Measurements from ENCODE around the gene GPR137C.

GPR137C gene, protein sequence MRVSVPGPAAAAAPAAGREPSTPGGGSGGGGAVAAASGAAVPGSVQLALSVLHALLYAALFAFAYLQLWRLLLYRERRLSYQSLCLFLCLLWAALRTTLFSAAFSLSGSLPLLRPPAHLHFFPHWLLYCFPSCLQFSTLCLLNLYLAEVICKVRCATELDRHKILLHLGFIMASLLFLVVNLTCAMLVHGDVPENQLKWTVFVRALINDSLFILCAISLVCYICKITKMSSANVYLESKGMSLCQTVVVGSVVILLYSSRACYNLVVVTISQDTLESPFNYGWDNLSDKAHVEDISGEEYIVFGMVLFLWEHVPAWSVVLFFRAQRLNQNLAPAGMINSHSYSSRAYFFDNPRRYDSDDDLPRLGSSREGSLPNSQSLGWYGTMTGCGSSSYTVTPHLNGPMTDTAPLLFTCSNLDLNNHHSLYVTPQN

GRCh38 chr14:52552063-52552988 lies at the start of gene GPR137C, which contains the start of gene TXNDC16:
TSS of gene GPR137C (plus strand) at chr14:52552836. CDS start at chr14:52553148, 312 bp downstream.
TSS of gene TXNDC16 (minus strand) at chr14:52552505. CDS start at chr14:52543557, 8,948 bp downstream.
- DNase-seq (ENCODE audit: low spot score), result peak; percentile 82

GRCh38 chr14:52513249-52513648 lies 39.4 kb upstream of the GPR137C start:
- no peak for DNase-seq (ENCODE audit: low spot score)

DNA sequence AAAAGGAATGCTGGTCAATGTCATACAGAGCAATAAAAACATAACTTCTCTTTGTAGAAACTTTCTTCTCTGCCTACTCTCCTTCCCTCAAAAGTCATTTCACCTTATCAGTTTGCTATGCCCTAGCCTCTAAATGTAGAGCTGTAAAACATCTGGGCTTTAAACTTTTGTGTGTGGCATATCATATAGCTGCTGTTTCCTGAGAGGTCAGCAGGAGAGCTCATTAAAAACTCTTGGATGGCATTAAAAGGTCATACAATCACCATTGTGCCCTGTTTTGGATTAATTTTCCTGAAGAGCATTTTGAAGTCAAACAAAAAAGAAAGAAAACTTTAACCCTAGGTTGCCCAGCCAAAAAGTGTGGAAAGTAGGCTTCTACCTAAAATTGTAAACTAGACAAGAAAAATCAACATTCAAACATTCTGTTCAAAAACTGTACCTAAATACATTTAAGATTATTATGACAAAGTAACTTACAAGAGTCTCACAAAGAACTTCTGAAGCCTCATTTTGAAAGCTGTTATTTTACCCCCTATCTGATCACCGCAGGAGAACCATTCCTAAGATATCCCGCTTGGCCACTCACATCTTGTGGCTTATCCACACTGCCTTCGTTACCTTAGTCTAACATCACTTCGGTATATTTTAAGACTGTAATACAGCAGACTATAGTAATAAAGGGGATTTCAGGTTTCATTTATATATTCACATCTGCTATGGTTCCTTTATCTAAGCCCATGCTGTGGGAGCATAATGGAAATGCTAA lies 38.4 kb upstream of the GPR137C start:
- DNase-seq (ENCODE audit: low spot score), result no peak

GRCh38 chr14:52522033-52522432 lies 30.6 kb upstream of the GPR137C start:
- no peak for DNase-seq (ENCODE audit: low spot score)

- DNase-seq (ENCODE audit: low spot score), result no peak
Measured at GRCh38 chr14:52522581-52523345, 29.9 kb upstream of the GPR137C start.

DNA sequence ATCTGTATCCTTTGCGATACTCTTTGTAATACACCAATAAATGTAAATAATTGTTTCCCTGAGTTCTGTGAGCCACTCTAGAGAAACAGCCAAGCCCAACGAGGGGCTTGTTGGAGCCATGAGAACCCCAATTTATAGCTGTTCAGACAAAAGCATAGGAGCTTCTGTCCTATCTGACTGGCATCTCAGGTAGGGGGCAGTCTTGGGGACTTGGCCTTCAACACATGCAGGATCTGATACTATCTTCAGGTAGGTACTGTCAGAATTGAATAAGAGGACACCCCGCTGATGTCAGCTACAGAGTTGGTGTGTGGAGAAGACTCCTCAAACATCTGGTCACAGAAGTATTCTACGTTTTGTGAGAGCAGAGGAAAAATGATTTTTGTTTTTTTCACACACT lies 25.6 kb upstream of the GPR137C start:
- no peak for DNase-seq (ENCODE audit: low spot score)

- DNase-seq (ENCODE audit: low spot score), result no peak
Measured at GRCh38 chr14:52531481-52531880, 21.2 kb upstream of the GPR137C start.

- DNase-seq (ENCODE audit: low spot score), result no peak
Measured at GRCh38 chr14:52536269-52536668, 16.4 kb upstream of the GPR137C start.

GRCh38 chr14:52538623-52539022 lies 14.0 kb upstream of the GPR137C start:
- DNase-seq (ENCODE audit: low spot score), result no peak

GRCh38 chr14:52545584-52546317 lies 6.9 kb upstream of the GPR137C start:
- no peak for DNase-seq (ENCODE audit: low spot score)

- no peak for DNase-seq (ENCODE audit: low spot score)
Measured at GRCh38 chr14:52546318-52546670, 6.3 kb upstream of the GPR137C start.

DNA sequence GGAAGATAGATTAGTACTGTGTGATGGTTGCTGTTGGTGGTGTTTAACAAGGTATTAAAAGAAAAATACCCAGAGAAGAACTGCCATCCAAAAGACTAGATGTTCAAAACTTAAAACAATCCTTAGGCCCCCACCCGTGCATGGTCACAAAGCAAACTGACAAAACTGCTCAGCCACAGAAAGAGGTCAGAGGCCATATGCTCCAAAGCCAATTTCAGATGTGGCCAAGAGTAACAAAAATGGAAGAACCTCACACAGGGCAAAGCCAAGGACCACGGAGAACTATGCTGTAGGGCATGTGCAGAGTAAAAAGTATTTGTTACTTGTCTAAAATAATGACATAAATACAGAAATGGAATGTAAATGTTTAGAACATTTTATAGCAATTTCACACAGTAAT lies 5.6 kb upstream of the GPR137C start:
- no peak for DNase-seq (ENCODE audit: low spot score)

DNA sequence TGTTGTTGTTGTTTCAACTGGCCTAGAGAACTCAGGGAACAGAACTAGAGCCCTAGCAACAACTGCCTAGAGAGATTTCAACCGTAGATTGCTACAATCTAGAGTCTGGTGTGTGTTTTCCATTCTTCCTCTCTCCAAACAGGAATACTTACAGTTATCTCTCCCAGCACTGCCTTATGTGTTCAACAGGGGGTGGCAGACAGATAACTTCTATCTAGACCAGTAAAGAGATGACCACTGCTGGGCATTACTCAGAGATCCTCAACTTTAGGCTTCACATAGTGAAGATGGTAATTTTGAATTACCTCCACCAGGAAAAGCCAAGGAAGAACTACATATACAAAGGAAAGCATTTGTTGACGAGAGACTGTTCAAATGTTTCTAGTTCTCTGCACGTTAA lies 5.1 kb upstream of the GPR137C start:
- no peak for DNase-seq (ENCODE audit: low spot score)

DNA sequence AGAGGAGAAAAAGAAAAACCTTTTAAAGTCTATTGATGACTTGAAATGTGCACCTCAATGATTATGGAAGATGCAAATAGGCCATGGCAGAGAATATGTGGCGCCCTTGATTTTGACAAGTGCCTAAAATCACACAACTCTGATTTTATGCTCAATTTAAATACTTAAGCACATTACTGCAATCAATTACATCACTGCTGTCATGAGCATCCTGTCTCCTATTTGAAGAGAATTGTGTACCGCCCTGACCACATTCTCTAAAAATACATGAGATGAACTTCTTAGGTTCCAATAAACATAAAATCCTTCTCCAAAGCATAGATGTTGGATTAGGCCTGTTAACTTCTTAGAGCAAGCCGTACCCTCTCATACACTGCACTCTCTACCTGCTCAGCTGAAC lies 2.0 kb upstream of the GPR137C start:
- DNase-seq (ENCODE audit: low spot score), result no peak

DNA sequence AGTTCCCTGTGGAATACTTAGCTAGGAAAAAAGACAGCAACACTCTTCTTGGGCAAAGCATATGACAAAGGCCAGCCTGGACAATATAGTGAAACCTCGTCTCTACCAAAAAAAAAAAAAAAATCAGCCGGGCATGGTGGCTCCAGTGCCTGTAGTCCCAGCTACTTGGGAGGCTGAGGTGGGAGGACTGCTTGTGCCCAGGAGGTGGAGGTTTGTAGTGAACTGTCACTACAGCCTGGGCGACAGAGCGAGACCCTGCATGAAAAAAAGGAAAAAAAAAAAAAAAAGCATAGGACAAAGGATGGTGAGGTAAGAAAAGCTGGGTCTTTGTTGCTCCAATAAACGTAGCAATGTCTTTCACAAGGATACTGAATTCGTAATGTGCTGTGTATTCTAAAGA lies 1.4 kb upstream of the GPR137C start:
- no peak for DNase-seq (ENCODE audit: low spot score)

DNA sequence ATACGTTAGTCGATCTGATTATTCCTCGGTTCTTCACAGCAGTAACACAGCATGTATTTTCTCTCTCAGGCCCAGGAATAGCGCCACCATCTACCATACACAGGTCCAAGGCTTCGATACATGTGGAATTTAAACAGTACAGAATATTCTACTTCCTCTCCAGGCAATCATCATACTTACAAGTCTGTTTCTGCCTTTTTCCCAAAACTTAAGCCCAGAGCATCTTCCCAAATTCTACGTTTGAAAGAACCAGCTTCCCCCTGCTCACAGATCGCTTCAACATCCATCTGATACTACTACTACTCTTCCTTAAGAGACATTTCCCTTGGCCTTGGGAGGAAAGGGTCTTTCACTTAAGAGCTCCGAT lies 957 bp upstream of the GPR137C start:
- peak; percentile 16 for DNase-seq (ENCODE audit: low spot score)

GRCh38 chr14:52553002-52553670 lies 500 bp downstream of the GPR137C start:
- peak; percentile 9 for DNase-seq (ENCODE audit: low spot score)

GRCh38 chr14:52553671-52554575 lies 1.3 kb downstream of the GPR137C start:
- peak; percentile 25 for DNase-seq (ENCODE audit: low spot score)

DNA sequence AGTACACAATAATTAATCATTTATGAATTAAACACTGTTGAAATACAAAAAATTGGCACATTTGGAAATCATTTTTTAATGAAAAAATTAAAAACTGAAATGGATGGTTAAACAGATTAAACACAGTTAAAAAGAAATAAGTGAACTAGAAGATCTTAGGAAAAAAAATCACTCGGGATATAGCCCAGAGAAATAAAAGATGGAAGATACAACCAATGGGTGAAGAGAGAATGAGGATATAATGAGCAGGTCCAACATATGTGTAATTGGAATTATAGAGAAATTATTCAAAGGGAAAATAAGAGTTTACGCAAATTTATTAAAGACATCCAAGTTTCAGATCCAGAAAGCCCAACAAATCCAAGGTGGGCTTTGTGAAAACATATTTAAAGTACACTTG lies 6.1 kb downstream of the GPR137C start:
- no peak for DNase-seq (ENCODE audit: low spot score)
